DND-41 (cell line): ENCODE measurements around the gene MYO5C.
"Not testable (repeated sequence)": the region's sequence is repeated elsewhere in the genome, so short reads cannot be mapped to it uniquely, and the experiment has no call there.

Experiments
- ATAC-seq: fragments of 200-7000 bp; cut with Tn5 transposase; 3 replicates; pipeline ENCODE4 v1.9.1; 2021; ENCODE audit warnings: low read depth; ENCODE audit not compliant: insufficient read depth
- DNase-seq: peaks from one replicate; pipeline ENCODE4 v3.0.0-alpha.2; 2020
- H2AFZ ChIP-seq: 2 replicates; pipeline ENCODE4 v1.6.0; 2012; ENCODE audit warnings: low read depth, low read length
- H3K27ac ChIP-seq: 2 replicates; pipeline ENCODE4 v1.5.1; 2012; ENCODE audit warnings: low read length, inconsistent platforms
- H3K27me3 ChIP-seq: fragments of 200-600 bp; sonication (generic); 2 replicates; pipeline ENCODE4 v1.6.0; 2012; ENCODE audit warnings: low read length, mild to moderate bottlenecking, inconsistent platforms; ENCODE audit not compliant: insufficient read depth, poor library complexity
- H3K36me3 ChIP-seq: 2 replicates; pipeline ENCODE4 v1.5.1; 2012; ENCODE audit warnings: low read length, inconsistent platforms; ENCODE audit not compliant: insufficient read depth
- H3K4me1 ChIP-seq: 2 replicates; pipeline ENCODE4 v1.5.1; 2012; ENCODE audit warnings: mild to moderate bottlenecking, low read length; ENCODE audit not compliant: insufficient read depth
- H3K4me2 ChIP-seq: 2 replicates; pipeline ENCODE4 v1.6.0; 2012; ENCODE audit warnings: mild to moderate bottlenecking, moderate library complexity, low read length, inconsistent platforms; ENCODE audit not compliant: insufficient read depth
- H3K4me3 ChIP-seq, 2 experiments: fragments of 200-600 bp in 1 of 2; shearing (Covaris generic) in 1 of 2; 2 replicates each; pipeline ENCODE4 v1.5.1; 2012 to 2016; ENCODE audit warnings: inconsistent platforms in 2 of 2, low read length in 2 of 2, mild to moderate bottlenecking in 2 of 2, low read depth in 1 of 2, moderate library complexity in 1 of 2
- H3K79me2 ChIP-seq: 2 replicates; pipeline ENCODE4 v1.6.0; 2012; ENCODE audit warnings: low read length, inconsistent platforms; ENCODE audit not compliant: insufficient read depth
- H3K9ac ChIP-seq: 2 replicates; pipeline ENCODE4 v1.6.0; 2012; ENCODE audit warnings: low read depth, mild to moderate bottlenecking, inconsistent platforms, low read length, moderate library complexity
- H3K9me3 ChIP-seq: 2 replicates; pipeline ENCODE4 v1.5.1; 2012; ENCODE audit warnings: low read length, moderate library complexity, mild to moderate bottlenecking, inconsistent platforms; ENCODE audit not compliant: insufficient read depth, severe bottlenecking
- H4K20me1 ChIP-seq: 2 replicates; pipeline ENCODE4 v1.6.0; 2012; ENCODE audit warnings: low read length; ENCODE audit not compliant: insufficient read depth
- EZH2 ChIP-seq: IDR thresholded peaks from 3 replicates; pipeline ENCODE4 v1.6.1; 2012; ENCODE audit warnings: borderline replicate concordance, low read depth, mild to moderate bottlenecking, moderate library complexity, low read length, inconsistent platforms; ENCODE audit not compliant: severe bottlenecking
- TF ChIP-seq, protein P1 (sequence below): IDR thresholded peaks from 2 replicates; pipeline ENCODE4 v1.5.1; 2012; ENCODE audit warnings: borderline replicate concordance, low read length, moderate library complexity, mild to moderate bottlenecking; ENCODE audit not compliant: poor library complexity, severe bottlenecking; ENCODE audit errors: extremely low read depth

The MYO5C gene

DNA sequence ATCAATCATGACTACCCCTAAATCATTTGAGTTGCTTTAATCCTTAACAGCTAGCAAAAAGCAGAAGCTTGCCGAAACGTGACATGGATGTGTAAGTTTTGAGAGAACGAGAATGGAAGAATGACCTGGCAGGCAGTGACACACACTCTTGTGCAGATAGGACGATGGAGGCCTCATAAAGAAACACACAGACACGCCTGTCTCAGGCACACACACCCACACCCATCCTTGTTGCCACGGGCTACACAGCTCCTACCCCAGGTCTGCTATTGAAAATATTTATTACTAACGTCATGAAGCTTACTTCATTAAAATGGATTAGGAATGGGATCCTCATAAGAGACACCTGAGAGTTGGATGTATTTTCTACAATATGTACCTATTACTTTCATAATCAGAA, 8.5 kb downstream of the MYO5C start:
- no peaks in the 10 kb centered on the region for H3K36me3 ChIP-seq
- no peak overlapping the region for H3K4me2 ChIP-seq
- H3K4me3 ChIP-seq, result no peak overlapping the region
- no peak overlapping the region for H2AFZ ChIP-seq
- H3K27me3 ChIP-seq, result no peaks in the 10 kb centered on the region
- no peak overlapping the region for H3K9ac ChIP-seq
- DNase-seq (no peak), ATAC-seq (no peak)
- H3K4me1 ChIP-seq, result no peaks in the 10 kb centered on the region
- no peaks in the 10 kb centered on the region for H4K20me1 ChIP-seq
- TF ChIP-seq, protein P1, sequence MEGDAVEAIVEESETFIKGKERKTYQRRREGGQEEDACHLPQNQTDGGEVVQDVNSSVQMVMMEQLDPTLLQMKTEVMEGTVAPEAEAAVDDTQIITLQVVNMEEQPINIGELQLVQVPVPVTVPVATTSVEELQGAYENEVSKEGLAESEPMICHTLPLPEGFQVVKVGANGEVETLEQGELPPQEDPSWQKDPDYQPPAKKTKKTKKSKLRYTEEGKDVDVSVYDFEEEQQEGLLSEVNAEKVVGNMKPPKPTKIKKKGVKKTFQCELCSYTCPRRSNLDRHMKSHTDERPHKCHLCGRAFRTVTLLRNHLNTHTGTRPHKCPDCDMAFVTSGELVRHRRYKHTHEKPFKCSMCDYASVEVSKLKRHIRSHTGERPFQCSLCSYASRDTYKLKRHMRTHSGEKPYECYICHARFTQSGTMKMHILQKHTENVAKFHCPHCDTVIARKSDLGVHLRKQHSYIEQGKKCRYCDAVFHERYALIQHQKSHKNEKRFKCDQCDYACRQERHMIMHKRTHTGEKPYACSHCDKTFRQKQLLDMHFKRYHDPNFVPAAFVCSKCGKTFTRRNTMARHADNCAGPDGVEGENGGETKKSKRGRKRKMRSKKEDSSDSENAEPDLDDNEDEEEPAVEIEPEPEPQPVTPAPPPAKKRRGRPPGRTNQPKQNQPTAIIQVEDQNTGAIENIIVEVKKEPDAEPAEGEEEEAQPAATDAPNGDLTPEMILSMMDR, result no peak
- TF ChIP-seq EZH2, result no peak
- no peaks in the 10 kb centered on the region for H3K9me3 ChIP-seq
- no peaks in the 10 kb centered on the region for H3K79me2 ChIP-seq
- no peak overlapping the region for H3K27ac ChIP-seq

DNA sequence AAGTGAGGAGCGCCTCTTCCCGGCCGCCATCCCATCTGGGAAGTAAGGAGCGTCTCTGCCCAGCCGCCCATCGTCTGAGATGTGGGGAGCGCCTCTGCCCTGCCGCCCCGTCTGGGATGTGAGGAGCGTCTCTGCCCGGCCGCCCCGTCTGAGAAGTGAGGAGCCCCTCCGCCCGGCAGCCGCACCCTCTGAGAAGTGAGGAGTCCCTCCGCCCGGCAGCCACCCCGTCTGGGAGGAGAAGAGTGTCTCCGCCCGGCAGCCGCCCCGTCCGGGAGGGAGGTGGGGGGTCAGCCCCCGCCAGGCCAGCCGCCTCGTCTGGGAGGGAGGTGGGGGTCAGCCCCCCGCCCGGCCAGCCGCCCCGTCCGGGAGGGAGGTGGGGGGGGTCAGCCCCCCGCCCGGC, 9.7 kb downstream of the MYO5C start:
- H3K36me3 ChIP-seq, ATAC-seq, H3K27ac ChIP-seq, H4K20me1 ChIP-seq, H3K4me1 ChIP-seq, H3K9ac ChIP-seq, H3K4me2 ChIP-seq, H3K27me3 ChIP-seq, DNase-seq, H3K9me3 ChIP-seq, H3K4me3 ChIP-seq, H3K79me2 ChIP-seq, H2AFZ ChIP-seq: not testable (repeated sequence)

DNA sequence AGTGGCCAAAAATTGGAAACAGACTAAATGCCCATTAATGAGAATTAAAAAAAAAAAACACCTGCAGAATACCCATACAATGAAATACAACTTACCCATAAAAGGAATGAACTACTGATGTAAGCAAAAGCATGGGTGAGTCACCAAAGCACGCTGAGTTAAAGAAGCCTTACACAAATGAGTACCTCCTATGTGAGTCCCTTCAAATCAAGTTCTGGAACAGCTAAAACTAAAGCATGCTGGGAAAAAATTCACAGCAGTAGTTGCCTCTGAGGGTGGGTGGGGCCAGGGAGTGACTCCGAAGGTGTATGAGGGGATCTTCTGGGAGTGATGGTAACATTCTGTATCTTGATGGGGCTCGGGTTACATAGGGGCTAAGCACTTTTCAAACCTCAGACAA, 11.4 kb downstream of the MYO5C start:
- no peaks in the 10 kb centered on the region for H3K79me2 ChIP-seq
- no peaks in the 10 kb centered on the region for H3K4me1 ChIP-seq
- no peak overlapping the region for H3K9ac ChIP-seq
- H4K20me1 ChIP-seq, result no peaks in the 10 kb centered on the region
- no peak overlapping the region for H2AFZ ChIP-seq
- ATAC-seq (no peak), DNase-seq (no peak)
- H3K4me3 ChIP-seq, result no peak overlapping the region
- no peak for TF ChIP-seq EZH2
- TF ChIP-seq, protein P1, result no peak
- H3K4me2 ChIP-seq, result no peak overlapping the region
- no peak overlapping the region for H3K27ac ChIP-seq
- H3K9me3 ChIP-seq, result no peaks in the 10 kb centered on the region
- no peaks in the 10 kb centered on the region for H3K27me3 ChIP-seq
- no peaks in the 10 kb centered on the region for H3K36me3 ChIP-seq

DNA sequence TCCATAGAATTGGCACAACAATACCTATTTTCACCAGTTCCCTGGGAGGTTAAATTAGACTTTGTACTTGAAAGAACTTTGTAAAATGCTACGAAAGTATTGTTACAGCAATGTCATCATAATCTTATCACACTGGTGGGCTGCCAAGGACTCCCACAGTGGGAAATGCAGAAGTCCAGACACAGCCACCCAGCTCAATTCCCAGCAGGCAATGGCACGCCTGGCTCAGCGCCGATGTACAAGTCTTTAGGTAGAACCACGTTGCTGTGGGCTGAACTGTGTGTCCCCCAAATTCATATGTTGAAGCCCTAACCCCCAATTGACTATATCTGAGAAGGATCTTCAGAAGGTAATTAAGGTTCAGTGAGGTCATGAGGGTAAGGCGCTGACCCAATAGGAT, 12.3 kb downstream of the MYO5C start:
- H3K27me3 ChIP-seq, result no peaks in the 10 kb centered on the region
- no peak overlapping the region for H2AFZ ChIP-seq
- DNase-seq (no peak), ATAC-seq (no peak)
- H3K79me2 ChIP-seq, result no peaks in the 10 kb centered on the region
- H4K20me1 ChIP-seq, result no peaks in the 10 kb centered on the region
- no peak overlapping the region for H3K9ac ChIP-seq
- H3K4me1 ChIP-seq, result no peaks in the 10 kb centered on the region
- no peak overlapping the region for H3K27ac ChIP-seq
- no peaks in the 10 kb centered on the region for H3K9me3 ChIP-seq
- H3K4me3 ChIP-seq, result no peak overlapping the region
- H3K36me3 ChIP-seq, result no peaks in the 10 kb centered on the region
- no peak for TF ChIP-seq EZH2
- TF ChIP-seq, protein P1, result no peak
- no peak overlapping the region for H3K4me2 ChIP-seq
